CD4-positive, alpha-beta T cell treated with Interleukin-1 beta for 1 hour (primary cell): ENCODE results near the gene RASSF1.

Source experiments
- DNase-seq, 2 donors: peaks; one replicate each; pipeline ENCODE4 v3.0.0-alpha.2; 2020 to 2022

RASSF1 gene

DNA sequence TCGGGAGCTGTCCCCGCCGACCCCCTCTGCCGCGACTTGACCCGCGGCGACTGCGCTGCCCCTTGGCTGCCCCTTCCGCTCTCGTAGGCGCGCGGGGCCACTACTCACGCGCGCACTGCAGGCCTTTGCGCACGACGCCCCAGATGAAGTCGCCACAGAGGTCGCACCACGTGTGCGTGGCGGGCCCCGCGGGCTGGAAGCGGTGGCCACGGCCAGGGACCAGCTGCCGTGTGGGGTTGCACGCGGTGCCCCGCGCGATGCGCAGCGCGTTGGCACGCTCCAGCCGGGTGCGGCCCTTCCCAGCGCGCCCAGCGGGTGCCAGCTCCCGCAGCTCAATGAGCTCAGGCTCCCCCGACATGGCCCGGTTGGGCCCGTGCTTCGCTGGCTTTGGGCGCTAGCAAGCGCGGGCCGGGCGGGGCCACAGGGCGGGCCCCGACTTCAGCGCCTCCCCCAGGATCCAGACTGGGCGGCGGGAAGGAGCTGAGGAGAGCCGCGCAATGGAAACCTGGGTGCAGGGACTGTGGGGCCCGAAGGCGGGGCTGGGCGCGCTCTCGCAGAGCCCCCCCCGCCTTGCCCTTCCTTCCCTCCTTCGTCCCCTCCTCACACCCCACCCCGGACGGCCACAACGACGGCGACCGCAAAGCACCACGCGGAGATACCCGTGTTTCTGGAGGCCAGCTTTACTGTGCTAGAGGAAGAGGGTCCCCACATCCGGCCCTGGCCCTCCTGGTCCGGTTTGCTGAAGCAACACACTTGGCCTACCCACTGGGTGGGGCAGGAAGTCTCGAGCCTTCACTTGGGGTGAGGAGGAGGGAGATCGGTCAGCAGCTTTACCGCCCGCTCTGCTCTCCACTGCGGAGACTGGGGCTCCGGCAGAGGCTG is at the start of gene RASSF1:
TSS of gene RASSF1 (minus strand) at position 389 of the 882 bp plus-strand sequence. CDS start at position 358, 31 bp downstream.
- peak; percentile 72 to 79 for DNase-seq

DNA sequence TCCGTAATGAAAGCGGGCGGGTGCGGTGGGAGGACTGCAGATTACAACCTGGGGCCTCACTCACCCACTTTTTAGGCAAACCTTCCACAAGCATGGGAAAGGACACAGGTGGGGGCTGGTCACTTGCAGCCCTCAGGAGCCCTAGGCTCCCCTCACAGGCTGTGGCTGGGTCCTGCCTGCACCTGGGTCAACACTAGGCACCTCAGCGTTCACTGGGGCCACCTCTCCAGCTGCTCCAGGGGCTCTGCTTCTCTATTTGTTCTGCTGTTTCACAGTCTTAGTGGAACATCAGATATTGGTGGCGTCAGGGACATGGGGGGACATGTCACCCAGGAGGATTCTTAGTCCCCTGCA is 48.8 kb upstream of the RASSF1 start:
- no peak for DNase-seq

DNA sequence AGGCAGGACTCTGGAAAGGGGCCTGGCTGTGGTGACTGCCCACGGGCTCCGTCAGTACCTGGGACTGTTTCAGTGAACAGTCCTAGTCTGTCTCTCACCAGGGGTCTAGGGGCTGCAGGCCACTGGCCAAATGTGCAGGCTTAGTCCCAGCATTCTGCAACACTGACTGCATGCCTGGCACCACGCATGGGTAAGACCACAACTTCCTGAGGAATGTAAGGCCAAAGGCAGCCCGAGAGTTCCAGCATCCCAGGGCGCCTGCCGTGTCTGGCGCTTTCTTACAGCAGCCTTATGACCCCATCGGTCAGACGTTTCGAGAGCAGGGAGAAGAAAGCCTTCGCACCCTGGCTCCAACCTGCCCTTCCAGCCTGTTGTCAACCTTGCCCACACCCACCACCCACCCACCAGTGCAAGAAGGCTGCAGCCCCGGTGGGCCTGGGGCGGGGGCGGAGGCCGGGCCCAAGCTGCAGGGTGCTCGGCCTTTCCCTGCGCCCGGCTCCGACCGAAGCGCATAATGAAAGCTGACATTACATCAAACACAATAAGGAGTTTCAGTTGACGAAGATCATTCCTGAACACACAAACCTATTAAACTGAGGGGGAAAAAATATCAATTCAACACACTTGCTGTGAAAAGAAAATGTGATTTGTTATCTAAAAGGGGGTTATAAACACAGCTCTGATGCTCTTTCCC is 48.2 kb upstream of the RASSF1 start:
- DNase-seq = no peak

DNA sequence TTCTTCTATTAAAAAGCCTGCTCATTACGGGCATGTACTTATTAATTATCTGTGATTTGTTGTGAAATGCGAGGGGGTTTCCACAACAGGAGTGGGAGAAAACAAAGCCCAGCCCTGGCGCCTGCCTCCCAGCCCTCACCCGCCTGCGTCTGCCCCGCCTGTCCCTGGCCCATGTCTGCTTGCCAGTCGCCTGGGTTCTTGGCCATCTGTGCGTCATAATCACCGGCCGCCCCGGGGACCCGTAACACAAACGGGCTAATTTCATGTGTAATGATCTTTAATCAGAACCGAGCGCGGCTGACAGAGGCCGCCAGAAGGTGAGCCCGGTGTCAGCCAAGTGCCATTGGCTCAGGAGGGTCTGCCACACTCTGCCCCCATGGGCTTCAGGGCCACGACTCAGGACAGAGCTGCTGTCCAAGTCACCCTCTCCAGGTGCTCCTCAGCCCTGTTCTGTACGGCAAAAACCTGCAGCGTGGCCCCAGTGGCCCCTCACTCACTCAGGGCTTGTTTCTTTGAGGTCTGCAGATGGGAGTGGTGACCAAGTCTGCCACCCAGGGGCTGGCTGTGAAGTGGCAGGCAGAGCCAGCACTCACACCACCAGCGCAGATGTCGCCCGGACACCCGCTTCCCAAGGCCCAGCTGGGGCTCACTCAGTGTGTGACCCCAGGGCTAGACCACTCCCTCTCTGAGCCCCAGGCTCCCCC is 47.5 kb upstream of the RASSF1 start:
- no peak for DNase-seq

GRCh38 chr3:50385754-50386153 is 45.1 kb upstream of the RASSF1 start:
- no peak for DNase-seq

GRCh38 chr3:50383750-50384149 is 43.1 kb upstream of the RASSF1 start:
- DNase-seq = no peak

GRCh38 chr3:50382722-50383121 is 42.1 kb upstream of the RASSF1 start:
- no peak for DNase-seq

GRCh38 chr3:50381383-50381782 is 40.7 kb upstream of the RASSF1 start:
- DNase-seq = no peak

- no peak for DNase-seq
These were observed 39.9 kb upstream of the RASSF1 start for GRCh38 chr3:50380405-50381085.

GRCh38 chr3:50378757-50379156 is 38.1 kb upstream of the RASSF1 start:
- DNase-seq = no peak

- no peak for DNase-seq
These were observed 37.4 kb upstream of the RASSF1 start for GRCh38 chr3:50378024-50378423.

- DNase-seq = no peak
These were observed 34.8 kb upstream of the RASSF1 start for GRCh38 chr3:50375258-50375931.

DNA sequence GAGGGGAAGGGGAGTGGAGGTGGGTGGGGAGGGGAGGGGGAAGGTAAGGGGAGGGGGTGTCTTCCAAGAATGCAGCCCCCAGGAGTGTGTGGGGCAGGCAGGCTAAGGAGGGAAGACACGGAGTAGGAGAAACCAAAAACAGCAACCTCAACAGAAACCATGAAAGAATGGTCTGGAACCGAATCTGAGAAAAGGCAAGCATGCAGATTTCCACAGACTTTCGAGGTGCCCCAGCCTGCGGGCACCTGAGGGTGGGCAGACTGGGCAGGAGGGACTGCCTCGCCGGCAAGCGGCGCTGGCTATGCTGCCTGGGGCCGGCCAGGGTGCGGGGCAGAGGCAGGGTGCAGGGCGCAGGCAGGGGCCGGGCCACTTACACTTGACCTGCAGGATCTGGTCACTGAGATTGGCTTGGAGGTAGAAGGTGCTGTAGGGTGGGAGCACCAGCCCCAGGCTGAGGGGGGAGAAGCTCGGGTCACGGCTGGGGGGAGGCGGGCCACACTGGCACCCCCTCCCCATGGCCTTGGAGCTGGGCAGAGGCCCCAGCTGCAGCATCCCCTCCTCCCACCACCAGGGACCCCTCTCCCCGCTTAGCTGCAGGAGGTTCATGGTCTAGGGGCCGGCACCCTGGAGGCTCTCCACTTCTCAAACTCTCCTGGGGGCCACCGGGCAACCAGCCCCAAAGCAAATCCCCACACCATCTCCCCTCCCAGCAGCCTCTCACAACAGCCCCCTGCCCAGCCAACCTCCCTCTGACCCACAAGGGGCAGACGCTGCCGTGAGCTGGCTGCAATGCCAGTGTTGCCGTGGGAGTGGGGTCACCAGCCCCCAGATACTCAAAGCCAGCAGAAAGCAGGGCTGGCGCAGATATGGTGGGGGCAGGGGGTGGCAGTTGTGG is 34.0 kb upstream of the RASSF1 start:
- no peak for DNase-seq

DNA sequence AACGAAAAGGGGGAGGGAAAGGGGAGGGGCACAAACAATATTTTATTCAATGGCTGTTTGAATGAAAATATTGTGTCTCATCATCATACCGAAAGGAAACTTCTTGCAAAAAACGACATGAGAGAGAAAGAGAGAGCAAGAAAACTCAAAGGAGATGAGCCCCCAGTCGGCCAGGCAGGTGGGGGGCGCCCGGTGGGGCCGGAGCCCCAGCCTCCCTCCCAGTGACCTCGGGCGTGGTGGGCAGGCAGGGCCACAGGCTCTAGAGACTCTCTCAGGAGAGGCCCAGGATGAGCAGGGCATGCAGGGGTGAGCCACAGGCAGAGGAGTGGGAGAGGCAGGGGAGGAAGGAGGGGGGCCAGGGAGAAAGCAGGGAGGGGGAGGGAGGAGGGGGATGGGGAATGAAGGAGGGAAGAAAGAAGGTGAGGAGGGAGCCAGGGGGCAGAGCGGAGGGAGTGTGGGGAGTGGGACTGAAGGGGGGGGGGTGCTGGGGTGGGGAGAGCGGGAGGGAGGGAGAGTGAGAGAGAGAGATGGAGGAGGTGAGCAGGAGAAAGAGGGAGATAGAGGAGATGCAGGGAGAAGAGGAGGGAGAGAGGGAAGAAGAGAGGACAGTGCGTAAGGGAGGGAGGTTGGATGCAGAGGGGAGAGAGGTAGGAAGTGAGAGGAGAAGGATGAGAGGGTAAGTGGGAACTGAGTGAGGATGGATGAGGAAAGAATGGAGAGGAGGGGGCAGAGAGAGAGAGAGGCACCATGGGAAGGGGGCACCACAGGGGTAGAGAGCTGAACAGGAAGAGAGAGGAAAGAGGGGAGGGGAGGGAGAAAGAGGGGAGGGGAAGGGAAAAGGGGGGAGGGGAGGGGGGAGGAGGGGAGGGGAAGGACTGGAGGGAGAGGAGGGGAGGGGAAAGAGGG is 32.8 kb upstream of the RASSF1 start:
- DNase-seq = no peak

DNA sequence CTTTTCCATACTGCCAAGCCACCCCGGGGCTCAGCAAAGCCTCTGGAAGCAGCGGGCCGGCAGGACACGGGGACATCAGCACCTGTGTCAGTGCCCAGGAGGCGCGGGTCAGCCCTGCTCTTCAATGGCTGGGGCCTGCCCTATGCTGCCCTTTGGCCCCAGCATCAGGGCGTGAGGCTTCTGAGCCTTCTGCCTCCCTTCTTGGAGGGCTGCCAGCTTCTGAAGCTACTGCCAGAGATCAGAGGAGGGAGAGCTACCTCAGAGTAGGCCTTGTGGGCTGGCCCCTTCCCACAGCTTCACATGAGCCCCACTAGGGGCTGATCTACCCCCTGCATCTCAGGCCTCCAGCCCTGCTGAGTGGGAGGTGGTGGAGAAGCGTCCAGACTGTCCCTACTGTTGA is 31.7 kb upstream of the RASSF1 start:
- peak in 1 of 2 donors; percentile 12 for DNase-seq

- no peak for DNase-seq
These were observed 30.6 kb upstream of the RASSF1 start for GRCh38 chr3:50371133-50371685.

DNA sequence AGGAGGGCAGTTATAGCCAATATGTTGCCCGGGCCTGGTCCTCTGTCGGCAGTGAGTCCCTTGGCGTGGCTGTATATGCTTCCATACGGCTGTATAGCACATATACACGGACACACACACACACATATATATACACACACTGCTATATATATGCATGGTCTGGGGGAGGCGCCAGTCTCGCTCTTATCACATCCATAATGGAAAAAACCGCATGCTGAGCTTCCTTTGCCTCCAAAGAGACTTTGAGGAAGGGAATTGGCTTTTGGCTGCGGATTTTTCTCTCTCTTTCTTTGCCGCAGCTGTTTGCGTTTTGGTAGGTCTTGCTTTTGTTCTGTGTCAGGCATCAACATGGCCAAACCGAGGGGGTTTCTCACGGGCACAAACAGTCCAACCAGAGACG is 30.0 kb upstream of the RASSF1 start:
- no peak for DNase-seq

GRCh38 chr3:50369012-50369670 is 28.5 kb upstream of the RASSF1 start:
- no peak for DNase-seq

- DNase-seq = no peak
These were observed 25.2 kb upstream of the RASSF1 start for GRCh38 chr3:50365842-50366220.
